DOHH2 (cell line): ENCODE results near the gene NCDN.
"Not testable (repeated sequence)": the region's sequence is repeated elsewhere in the genome, so short reads cannot be mapped to it uniquely, and the experiment has no call there.

Experiments
- CTCF ChIP-seq: fragments of 200-600 bp; sonication (generic); IDR thresholded peaks from one replicate; pipeline ENCODE4 v1.5.1; 2014; ENCODE audit warnings: antibody characterized with exemption, mild to moderate bottlenecking, low read depth, low read length; ENCODE audit not compliant: poor library complexity, severe bottlenecking
- EZH2phosphoT487 ChIP-seq: fragments of 200-600 bp; sonication (generic); IDR thresholded peaks from 2 replicates; pipeline ENCODE4 v1.6.1; 2017; ENCODE audit warnings: borderline replicate concordance, mild to moderate bottlenecking, antibody characterized with exemption, low read length, moderate library complexity, mixed read lengths

GRCh38 chr1:35581621-35582020, 24.0 kb downstream of the NCDN start:
- not testable (repeated sequence) for TF ChIP-seq CTCF, EZH2phosphoT487
